HEK293 (cell line): ENCODE measurements around the gene FBXO33.

Experiments used
- CTCF ChIA-PET: fragments of 350-600 bp; formaldehyde crosslinking; extraction: SDS; loops from one replicate; lab custom pipeline; 2021; ENCODE audit warnings: antibody characterized with exemption; lab: Yijun Ruan, JAX
- POLR2A ChIA-PET: fragments of 300-600 bp; formaldehyde crosslinking; extraction: SDS; loops from one replicate; lab custom pipeline; 2020; ENCODE audit warnings: antibody characterized with exemption, inconsistent platforms; lab: Yijun Ruan, JAX
- H3K27ac ChIP-seq: fragments of 200-500 bp; sonication (Bioruptor generic); 2 replicates; pipeline ENCODE4 v1.5.1; 2014; ENCODE audit warnings: low read depth, low read length, control low read depth, inconsistent platforms; ENCODE audit errors: extremely low read depth
- H3K36me3 ChIP-seq, 2 experiments: fragments of 200-500 bp in 1 of 2; sonication (Bioruptor generic) in 1 of 2; 1 replicate in 1 of 2; 2 replicates in 1 of 2; pipeline ENCODE4 v1.5.1; 2014 to 2017; ENCODE audit warnings: inconsistent platforms in 2 of 2, low read length in 2 of 2; ENCODE audit not compliant: control insufficient read depth in 2 of 2, insufficient read depth in 1 of 2
- H3K4me1 ChIP-seq: fragments of 200-500 bp; sonication (Bioruptor generic); 2 replicates; pipeline ENCODE4 v1.5.1; 2014; ENCODE audit warnings: mild to moderate bottlenecking, low read length, inconsistent platforms; ENCODE audit not compliant: control insufficient read depth, insufficient read depth
- H3K4me3 ChIP-seq: 2 replicates; pipeline ENCODE4 v1.5.1; 2011; ENCODE audit warnings: low read depth, mild to moderate bottlenecking, control low read depth, low read length, moderate library complexity
- H3K9me3 ChIP-seq: fragments of 200-500 bp; sonication (Bioruptor generic); 2 replicates; pipeline ENCODE4 v1.5.1; 2014; ENCODE audit warnings: low read depth, low read length, inconsistent platforms; ENCODE audit not compliant: control insufficient read depth, insufficient read depth
- EGR2 ChIP-seq: fragments of 450-650 bp; formaldehyde crosslinking; IDR thresholded peaks from 2 replicates; pipeline ENCODE4 v1.5.1; 2016; ENCODE audit warnings: low read depth, missing biosample characterization, missing genetic modification characterization
- PRDM1 ChIP-seq: fragments of 450-650 bp; formaldehyde crosslinking; IDR thresholded peaks from 2 replicates; pipeline ENCODE4; 2016; ENCODE audit warnings: missing biosample characterization, missing genetic modification characterization
- ZNF169 ChIP-seq: fragments of 450-650 bp; formaldehyde crosslinking; IDR thresholded peaks from 2 replicates; pipeline ENCODE4 v1.5.1; 2016; ENCODE audit warnings: missing biosample characterization, missing genetic modification characterization
- ZNF214 ChIP-seq: fragments of 450-650 bp; formaldehyde crosslinking; IDR thresholded peaks from 2 replicates; pipeline ENCODE4 v1.5.1; 2017; ENCODE audit warnings: missing biosample characterization, mild to moderate bottlenecking, missing genetic modification characterization, borderline replicate concordance
- ZNF341 ChIP-seq: fragments of 450-650 bp; formaldehyde crosslinking; IDR thresholded peaks from 2 replicates; pipeline ENCODE4; 2016; ENCODE audit warnings: low read depth, missing biosample characterization, missing genetic modification characterization
- ZNF639 ChIP-seq: fragments of 450-650 bp; formaldehyde crosslinking; IDR thresholded peaks from 2 replicates; pipeline ENCODE4 v1.5.1; 2016; ENCODE audit warnings: missing biosample characterization, missing genetic modification characterization
- ZNF654 ChIP-seq: fragments of 450-650 bp; formaldehyde crosslinking; IDR thresholded peaks from 2 replicates; pipeline ENCODE4 v1.5.1; 2016; ENCODE audit warnings: low read depth, missing biosample characterization, missing genetic modification characterization
- ZNF677 ChIP-seq: fragments of 450-650 bp; IDR thresholded peaks from 2 replicates; pipeline ENCODE4 v1.5.0; 2018; ENCODE audit warnings: missing biosample characterization, mild to moderate bottlenecking, missing genetic modification characterization, moderate library complexity
- ZNF768 ChIP-seq: fragments of 450-650 bp; formaldehyde crosslinking; IDR thresholded peaks from 2 replicates; pipeline ENCODE4 v1.5.1; 2018; ENCODE audit warnings: missing biosample characterization, mild to moderate bottlenecking, missing genetic modification characterization
- ZNF777 ChIP-seq: fragments of 450-650 bp; formaldehyde crosslinking; IDR thresholded peaks from 2 replicates; pipeline ENCODE4 v1.5.1; 2017; ENCODE audit warnings: missing biosample characterization, missing genetic modification characterization, borderline replicate concordance
- TF ChIP-seq, protein P1 (sequence below): fragments of 450-650 bp; formaldehyde crosslinking; IDR thresholded peaks from 2 replicates; pipeline ENCODE4 v1.5.0; 2017; ENCODE audit warnings: missing biosample characterization, missing genetic modification characterization, borderline replicate concordance
- TF ChIP-seq, protein P2 (sequence below): fragments of 450-650 bp; formaldehyde crosslinking; IDR thresholded peaks from 2 replicates; pipeline ENCODE4 v1.5.1; 2016; ENCODE audit warnings: missing biosample characterization, missing genetic modification characterization

Gene FBXO33

DNA sequence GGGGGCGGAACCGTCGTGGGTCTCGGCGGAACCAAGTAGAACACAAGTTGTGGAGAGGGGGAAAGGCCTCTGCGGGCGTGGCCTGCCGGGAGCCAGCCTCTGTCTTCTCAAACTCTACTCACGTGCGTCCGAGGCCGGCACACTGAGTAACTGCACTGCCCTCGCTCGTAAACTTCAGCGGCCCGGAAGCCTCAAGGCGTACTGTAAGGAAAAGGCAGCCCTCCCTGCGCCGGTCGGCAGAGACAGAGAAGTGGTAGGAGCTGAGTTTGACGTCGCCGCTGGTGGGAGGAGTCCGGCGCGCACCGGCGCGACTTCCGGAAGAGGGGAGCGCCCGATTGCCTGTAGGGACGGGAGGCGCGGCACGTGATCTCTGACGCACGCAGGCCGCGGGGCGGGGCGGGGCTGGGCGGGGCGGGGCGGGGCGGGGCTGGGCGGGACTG is at the start of gene FBXO33 (continued):
- TF ChIP-seq, protein P1, sequence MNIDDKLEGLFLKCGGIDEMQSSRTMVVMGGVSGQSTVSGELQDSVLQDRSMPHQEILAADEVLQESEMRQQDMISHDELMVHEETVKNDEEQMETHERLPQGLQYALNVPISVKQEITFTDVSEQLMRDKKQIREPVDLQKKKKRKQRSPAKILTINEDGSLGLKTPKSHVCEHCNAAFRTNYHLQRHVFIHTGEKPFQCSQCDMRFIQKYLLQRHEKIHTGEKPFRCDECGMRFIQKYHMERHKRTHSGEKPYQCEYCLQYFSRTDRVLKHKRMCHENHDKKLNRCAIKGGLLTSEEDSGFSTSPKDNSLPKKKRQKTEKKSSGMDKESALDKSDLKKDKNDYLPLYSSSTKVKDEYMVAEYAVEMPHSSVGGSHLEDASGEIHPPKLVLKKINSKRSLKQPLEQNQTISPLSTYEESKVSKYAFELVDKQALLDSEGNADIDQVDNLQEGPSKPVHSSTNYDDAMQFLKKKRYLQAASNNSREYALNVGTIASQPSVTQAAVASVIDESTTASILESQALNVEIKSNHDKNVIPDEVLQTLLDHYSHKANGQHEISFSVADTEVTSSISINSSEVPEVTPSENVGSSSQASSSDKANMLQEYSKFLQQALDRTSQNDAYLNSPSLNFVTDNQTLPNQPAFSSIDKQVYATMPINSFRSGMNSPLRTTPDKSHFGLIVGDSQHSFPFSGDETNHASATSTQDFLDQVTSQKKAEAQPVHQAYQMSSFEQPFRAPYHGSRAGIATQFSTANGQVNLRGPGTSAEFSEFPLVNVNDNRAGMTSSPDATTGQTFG (tag by site-specific recombination), result no peak

GRCh38 chr14:39474416-39474911 is 42.2 kb upstream of the FBXO33 start:
- POLR2A ChIA-PET, result no interaction called here

DNA sequence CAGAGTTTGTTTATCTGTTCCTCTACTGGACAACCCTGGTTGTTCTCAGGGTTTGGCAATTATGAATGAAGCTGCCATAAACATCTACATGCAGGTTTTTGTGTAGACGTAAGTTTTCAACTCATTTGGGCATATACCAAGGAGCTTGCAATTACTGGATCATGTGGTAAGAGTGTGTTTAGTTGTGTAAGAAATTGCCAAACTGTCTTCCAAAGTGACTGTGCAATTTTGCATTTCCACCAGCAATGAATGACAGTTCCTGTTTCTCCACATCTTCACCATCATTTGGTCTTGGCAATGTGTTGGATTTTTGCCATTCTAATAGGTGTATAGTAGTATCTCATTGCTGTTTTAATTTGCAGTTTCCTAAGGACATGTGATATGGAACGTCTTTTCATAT is 39.8 kb upstream of the FBXO33 start:
- Histone ChIP-seq H3K9me3 (no peaks in the 10 kb centered on the region), H3K4me1 (no peaks in the 10 kb centered on the region), H3K4me3 (no peak overlapping the region), H3K36me3 (no peaks in the 10 kb centered on the region), H3K27ac (no peak overlapping the region)
- TF ChIP-seq ZNF677 (tag by site-specific recombination), result no peak
- CTCF ChIA-PET, result interaction anchor here (0.9 kb wide), 1 partner anchor 16 kb away, joined by 3 read pairs; no protein-coding TSS in a partner anchor
- POLR2A ChIA-PET, result no interaction called here

More at GRCh38 chr14:39474416-39474911, 42.2 kb upstream of the FBXO33 start:
- TF ChIP-seq ZNF214 (tag by site-specific recombination) (no peak), ZNF169 (tag by site-specific recombination) (no peak), PRDM1 (tag by site-specific recombination) (no peak), EGR2 (tag by site-specific recombination) (peak; percentile 34; the same call in 1 of the 2 replicates)
- Histone ChIP-seq H3K36me3 (no peaks in the 10 kb centered on the region), H3K9me3 (no peaks in the 10 kb centered on the region), H3K27ac (no peak overlapping the region), H3K4me1 (no peaks in the 10 kb centered on the region), H3K4me3 (no peak overlapping the region)
- CTCF ChIA-PET, result no interaction called here

DNA sequence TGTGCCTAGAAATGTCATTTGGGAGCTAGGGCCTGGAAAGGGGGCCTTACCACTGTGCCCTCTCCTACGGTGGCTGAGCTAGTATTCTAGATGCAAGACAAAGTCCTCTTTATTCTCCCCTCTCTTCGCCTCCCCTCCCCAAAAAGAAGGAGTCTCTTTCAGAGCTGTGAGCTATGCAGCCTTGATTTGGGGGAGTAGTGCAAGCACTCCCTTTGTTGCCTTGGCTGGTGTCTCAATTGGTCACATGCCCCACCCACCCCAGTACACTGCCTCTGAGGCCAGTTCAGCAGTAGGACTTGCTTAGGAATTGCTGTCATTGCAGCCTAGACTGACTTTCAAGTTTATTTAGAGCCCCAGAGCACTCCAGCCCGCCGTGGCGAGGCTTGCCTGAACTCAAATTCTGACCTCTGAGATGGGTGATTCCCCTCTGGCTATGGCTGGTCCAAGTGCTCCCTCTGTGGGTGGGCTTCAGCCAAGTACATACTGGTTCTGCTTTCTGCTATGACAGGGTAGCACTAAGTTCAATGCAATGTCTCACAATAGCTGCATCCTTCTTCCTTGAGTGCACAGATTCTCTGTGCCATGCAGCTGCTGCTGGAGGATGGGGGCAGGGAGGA is 37.0 kb upstream of the FBXO33 start:
- H3K4me1 ChIP-seq, result no peaks in the 10 kb centered on the region
- CTCF ChIA-PET, result interaction anchor here (0.6 to 1.0 kb wide), 2 partner anchors 238 to 371 kb away, joined by 3 to 4 read pairs; no protein-coding TSS in a partner anchor
- TF ChIP-seq, protein P2, sequence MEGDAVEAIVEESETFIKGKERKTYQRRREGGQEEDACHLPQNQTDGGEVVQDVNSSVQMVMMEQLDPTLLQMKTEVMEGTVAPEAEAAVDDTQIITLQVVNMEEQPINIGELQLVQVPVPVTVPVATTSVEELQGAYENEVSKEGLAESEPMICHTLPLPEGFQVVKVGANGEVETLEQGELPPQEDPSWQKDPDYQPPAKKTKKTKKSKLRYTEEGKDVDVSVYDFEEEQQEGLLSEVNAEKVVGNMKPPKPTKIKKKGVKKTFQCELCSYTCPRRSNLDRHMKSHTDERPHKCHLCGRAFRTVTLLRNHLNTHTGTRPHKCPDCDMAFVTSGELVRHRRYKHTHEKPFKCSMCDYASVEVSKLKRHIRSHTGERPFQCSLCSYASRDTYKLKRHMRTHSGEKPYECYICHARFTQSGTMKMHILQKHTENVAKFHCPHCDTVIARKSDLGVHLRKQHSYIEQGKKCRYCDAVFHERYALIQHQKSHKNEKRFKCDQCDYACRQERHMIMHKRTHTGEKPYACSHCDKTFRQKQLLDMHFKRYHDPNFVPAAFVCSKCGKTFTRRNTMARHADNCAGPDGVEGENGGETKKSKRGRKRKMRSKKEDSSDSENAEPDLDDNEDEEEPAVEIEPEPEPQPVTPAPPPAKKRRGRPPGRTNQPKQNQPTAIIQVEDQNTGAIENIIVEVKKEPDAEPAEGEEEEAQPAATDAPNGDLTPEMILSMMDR (tag by site-specific recombination), result peak; percentile 35; the same call in 1 of the 2 replicates
- TF ChIP-seq ZNF341 (tag by site-specific recombination), result no peak
- TF ChIP-seq, all 188 proteins: peak for 1
- Histone ChIP-seq H3K27ac (no peak overlapping the region), H3K36me3 (no peaks in the 10 kb centered on the region), H3K9me3 (no peaks in the 10 kb centered on the region), H3K4me3 (no peak overlapping the region)
- POLR2A ChIA-PET, result no interaction called here

DNA sequence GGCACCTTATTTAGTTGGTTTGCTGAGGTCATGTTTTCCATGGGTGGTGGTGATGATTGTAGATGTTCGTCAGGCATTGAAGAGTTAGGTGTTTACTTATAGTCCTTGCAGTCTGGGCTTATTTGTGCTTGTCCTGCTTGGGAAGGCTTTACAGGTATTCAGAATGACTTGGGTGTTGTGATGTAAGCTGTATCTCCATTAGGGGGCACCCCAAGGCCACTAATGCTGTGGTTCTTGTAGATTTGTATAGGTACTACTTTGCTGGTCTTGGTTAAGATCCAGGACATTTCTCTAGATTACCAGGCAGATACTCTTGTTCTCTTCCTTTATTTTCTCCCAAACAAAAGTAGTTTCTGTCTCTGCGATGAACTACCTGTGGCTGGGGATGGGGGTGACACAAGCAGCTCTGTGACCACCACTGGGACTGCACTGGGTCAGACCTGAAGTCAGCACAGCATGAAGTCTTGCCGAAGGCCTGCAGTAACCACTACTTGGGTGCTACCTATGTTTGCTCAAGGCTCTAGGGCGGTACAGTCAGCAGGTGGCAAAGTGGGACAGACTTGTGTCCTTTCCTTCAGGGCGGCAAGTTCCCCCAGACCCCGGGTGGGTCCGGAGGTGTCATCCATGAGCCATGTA is 35.8 kb upstream of the FBXO33 start:
- POLR2A ChIA-PET, result no interaction called here
- H3K4me1 ChIP-seq, result no peaks in the 10 kb centered on the region
- CTCF ChIA-PET, result interaction anchor here (0.6 to 1.0 kb wide), 2 partner anchors 26 to 237 kb away, joined by 3 to 4 read pairs; no protein-coding TSS in a partner anchor
- no peak overlapping the region for H3K4me3 ChIP-seq
- H3K27ac ChIP-seq, result no peak overlapping the region
- no peaks in the 10 kb centered on the region for H3K36me3 ChIP-seq
- no peak for TF ChIP-seq ZNF639 (tag by site-specific recombination)
- TF ChIP-seq ZNF777 (tag by site-specific recombination), result no peak
- TF ChIP-seq ZNF654 (tag by site-specific recombination), result peak; percentile 29; the same call in 1 of the 2 replicates
- TF ChIP-seq ZNF768 (tag by site-specific recombination), result no peak
- no peaks in the 10 kb centered on the region for H3K9me3 ChIP-seq
